ENCODE measurements around the gene BCL11A. TPM values are rescaled to one million over a fixed set of nuclear protein-coding genes. Genes with fewer than 3 reads are reported as not detected.

BCL11A gene
- total RNA-seq, 4 donors from 2014 or later = 23.9 to 46.2 (median 33.8) TPM

DNA sequence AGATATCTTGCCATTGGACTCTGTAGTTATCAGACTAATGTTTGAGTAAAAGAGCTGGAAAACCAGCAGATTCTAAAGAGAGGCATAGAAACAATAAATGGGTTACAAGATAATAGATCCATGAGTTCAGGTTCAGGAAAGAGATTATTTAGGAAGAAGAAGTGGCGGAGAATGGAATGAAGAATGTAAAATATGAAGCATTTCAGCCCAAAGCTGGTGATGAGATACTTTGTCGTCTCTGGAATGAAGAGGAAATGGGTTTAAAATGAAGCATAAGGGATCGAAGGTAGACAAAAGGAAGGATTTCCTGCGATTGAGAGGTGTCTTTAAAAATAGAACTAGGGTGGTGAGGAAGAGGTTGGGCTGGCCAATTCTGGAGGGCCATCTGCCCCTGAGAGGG is 36.6 kb downstream of the BCL11A start:
- Histone ChIP-seq H3K4me1 (peaks cover 17 to 93% (median 27%) of the 10 kb centered on the region in 3 donors), H3K4me3 (no peak overlapping the region), H3K27me3 (peaks cover 0 to 14% (median 0%) of the 10 kb centered on the region in 4 donors), H3K36me3 (no peaks in the 10 kb centered on the region), H3K9me3 (no peaks in the 10 kb centered on the region), H3K27ac (peak overlapping the region in 1 of 4 donors; percentile 64)
- no peak for DNase-seq
- TF ChIP-seq, protein P1, sequence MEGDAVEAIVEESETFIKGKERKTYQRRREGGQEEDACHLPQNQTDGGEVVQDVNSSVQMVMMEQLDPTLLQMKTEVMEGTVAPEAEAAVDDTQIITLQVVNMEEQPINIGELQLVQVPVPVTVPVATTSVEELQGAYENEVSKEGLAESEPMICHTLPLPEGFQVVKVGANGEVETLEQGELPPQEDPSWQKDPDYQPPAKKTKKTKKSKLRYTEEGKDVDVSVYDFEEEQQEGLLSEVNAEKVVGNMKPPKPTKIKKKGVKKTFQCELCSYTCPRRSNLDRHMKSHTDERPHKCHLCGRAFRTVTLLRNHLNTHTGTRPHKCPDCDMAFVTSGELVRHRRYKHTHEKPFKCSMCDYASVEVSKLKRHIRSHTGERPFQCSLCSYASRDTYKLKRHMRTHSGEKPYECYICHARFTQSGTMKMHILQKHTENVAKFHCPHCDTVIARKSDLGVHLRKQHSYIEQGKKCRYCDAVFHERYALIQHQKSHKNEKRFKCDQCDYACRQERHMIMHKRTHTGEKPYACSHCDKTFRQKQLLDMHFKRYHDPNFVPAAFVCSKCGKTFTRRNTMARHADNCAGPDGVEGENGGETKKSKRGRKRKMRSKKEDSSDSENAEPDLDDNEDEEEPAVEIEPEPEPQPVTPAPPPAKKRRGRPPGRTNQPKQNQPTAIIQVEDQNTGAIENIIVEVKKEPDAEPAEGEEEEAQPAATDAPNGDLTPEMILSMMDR (IDR thresholded peaks at IDR 0.05) = no peak
- TF ChIP-seq POLR2A (IDR thresholded peaks at IDR 0.05) = no peak
- intact Hi-C loops (cut with DNase I) = no loop called here
- 67 to 78% methylated on average over 4 of the region's 4 CpGs for WGBS, 2 donors

DNA sequence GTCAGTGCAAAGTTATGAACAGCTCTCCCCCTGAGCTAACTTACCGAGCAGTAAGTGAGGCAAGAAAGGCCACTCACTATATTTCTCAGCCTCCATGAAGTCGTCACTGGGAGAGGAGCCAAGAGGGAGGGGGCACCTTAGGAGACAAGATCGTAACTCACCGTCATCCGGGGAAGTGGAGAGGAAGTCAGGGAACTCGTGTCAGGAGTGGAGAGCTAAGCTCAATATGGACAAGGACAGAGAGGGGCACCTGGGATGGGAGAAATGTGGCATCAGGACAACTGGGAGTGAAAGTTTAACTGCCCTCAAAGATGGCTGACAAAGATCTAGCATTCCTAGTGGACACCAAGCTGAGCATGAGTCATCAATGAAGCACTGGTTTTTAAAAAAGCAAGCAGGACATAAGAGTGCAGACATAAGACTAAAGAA is 37.1 kb downstream of the BCL11A start:
- no peaks in the 10 kb centered on the region for H3K9me3 ChIP-seq
- TF ChIP-seq, protein P1 (IDR thresholded peaks at IDR 0.05) = no peak
- peak overlapping the region; percentile 30 to 64 (median 58) for H3K27ac ChIP-seq
- H3K4me3 ChIP-seq = no peak overlapping the region
- intact Hi-C loops (cut with DNase I) = no loop called here
- H3K27me3 ChIP-seq = peaks cover 0 to 15% (median 0%) of the 10 kb centered on the region in 4 donors
- H3K36me3 ChIP-seq = no peaks in the 10 kb centered on the region
- peaks cover 22 to 94% (median 27%) of the 10 kb centered on the region in 3 donors for H3K4me1 ChIP-seq
- DNase-seq = no peak
- 28% methylated on average over 6 of the region's 6 CpGs for WGBS, 2 donors

DNA sequence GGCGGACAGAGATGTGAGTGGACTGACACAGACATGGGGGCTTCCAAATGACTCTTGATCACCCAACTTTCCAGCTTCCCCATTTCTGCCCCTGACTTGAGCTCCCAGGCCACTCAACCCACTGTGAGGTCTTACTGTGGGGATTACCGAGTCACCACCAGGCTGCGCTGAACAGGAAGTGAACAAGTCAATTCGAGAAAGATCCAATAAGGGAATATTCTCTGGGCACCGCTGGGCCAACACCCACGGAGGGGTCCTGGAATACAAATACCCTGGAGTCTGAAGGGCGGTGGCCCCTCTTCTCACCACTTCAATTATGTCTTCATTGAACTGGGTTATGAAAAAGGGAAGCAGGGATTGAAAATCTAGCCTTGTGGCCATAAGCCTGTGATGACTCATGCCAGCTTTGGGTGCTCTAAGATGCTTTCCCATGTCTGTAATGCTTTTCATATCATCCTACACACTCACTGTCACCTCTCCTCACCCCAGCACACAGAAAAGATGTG is 37.7 kb downstream of the BCL11A start:
- no peaks in the 10 kb centered on the region for H3K36me3 ChIP-seq
- H3K4me1 ChIP-seq = peaks cover 22 to 96% (median 30%) of the 10 kb centered on the region in 3 donors
- DNase-seq = no peak
- peaks cover 0 to 15% (median 0%) of the 10 kb centered on the region in 4 donors for H3K27me3 ChIP-seq
- WGBS, 2 donors = 42 to 47% methylated on average over 7 of the region's 7 CpGs
- peak overlapping the region; percentile 51 to 64 (median 60) for H3K27ac ChIP-seq
- H3K9me3 ChIP-seq = no peaks in the 10 kb centered on the region
- TF ChIP-seq, protein P1 (IDR thresholded peaks at IDR 0.05) = peak in 1 of 6 experiments; percentile 13
- no peak for TF ChIP-seq POLR2A (IDR thresholded peaks at IDR 0.05)
- intact Hi-C loops (cut with DNase I) = no loop called here
- no peak overlapping the region for H3K4me3 ChIP-seq

DNA sequence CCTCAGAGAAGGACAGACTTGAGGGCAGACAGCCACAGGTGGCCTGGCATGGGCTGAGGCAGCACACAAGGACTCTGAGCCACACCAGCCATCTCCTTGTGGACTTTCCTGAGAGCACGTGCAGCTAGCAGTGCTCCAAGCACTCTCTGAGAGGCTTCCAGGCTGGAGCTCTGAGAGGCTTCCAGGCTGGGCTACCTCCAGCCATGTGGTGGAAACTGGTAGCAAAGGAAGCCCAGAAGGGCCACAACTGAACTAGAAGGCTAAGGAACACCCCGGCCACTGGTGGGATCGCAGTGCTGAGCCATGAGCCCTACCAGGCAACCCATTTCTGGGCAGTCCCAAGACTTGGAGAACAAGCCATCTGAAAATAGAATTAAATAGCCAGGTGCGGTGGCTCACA is 39.5 kb downstream of the BCL11A start:
- Histone ChIP-seq H3K27ac (peak overlapping the region in 3 of 4 donors; percentile 69 to 85 (median 78)), H3K36me3 (no peaks in the 10 kb centered on the region), H3K27me3 (peaks cover 0 to 15% (median 0%) of the 10 kb centered on the region in 4 donors), H3K4me1 (peaks cover 22 to 96% (median 27%) of the 10 kb centered on the region in 3 donors), H3K4me3 (no peak overlapping the region), H3K9me3 (no peaks in the 10 kb centered on the region)
- 79 to 93% methylated on average over 2 to 3 of the region's 4 CpGs for WGBS, 2 donors
- intact Hi-C loops (cut with DNase I) = no loop called here
- no peak for DNase-seq
- TF ChIP-seq, protein P1 (IDR thresholded peaks at IDR 0.05) = no peak
- no peak for TF ChIP-seq POLR2A (IDR thresholded peaks at IDR 0.05)

DNA sequence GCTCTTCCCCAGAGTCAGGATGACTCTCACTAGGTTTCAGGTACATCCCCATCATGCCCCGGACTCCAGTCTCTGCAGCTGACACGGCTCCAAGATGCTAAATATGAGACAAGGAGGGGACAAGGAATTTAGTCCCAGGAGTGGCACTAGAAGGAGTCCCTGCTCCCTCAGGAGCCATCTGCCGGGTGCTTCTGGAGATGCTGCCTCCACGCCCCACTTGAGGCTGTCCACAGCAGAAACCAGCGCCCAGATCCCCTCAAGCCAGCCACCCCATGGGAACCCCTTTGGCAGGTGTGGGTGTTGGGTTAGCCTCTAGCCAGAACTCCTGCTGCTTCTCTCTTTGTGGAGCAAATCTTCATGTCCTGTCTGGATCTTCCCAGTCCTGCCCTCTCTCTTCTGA is 40.3 kb downstream of the BCL11A start:
- H3K36me3 ChIP-seq = no peaks in the 10 kb centered on the region
- peak overlapping the region; percentile 19 to 85 (median 74) for H3K27ac ChIP-seq
- H3K4me1 ChIP-seq = peaks cover 26 to 96% (median 27%) of the 10 kb centered on the region in 3 donors
- intact Hi-C loops (cut with DNase I) = no loop called here
- DNase-seq = no peak
- peaks cover 0 to 15% (median 0%) of the 10 kb centered on the region in 4 donors for H3K27me3 ChIP-seq
- TF ChIP-seq, protein P1 (IDR thresholded peaks at IDR 0.05) = no peak
- TF ChIP-seq POLR2A (IDR thresholded peaks at IDR 0.05) = no peak
- H3K4me3 ChIP-seq = no peak overlapping the region
- 60 to 78% methylated on average over 2 to 5 of the region's 5 CpGs for WGBS, 2 donors
- H3K9me3 ChIP-seq = no peaks in the 10 kb centered on the region

Data from esophagus squamous epithelium (tissue), 5 donors.